ENCODE data around the gene SNRNP70. TPM values are rescaled to one million over a fixed set of nuclear protein-coding genes. Genes with fewer than 3 reads are reported as not detected.

SNRNP70 gene
- total RNA-seq, 2 experiments from 2014 or later = 180 to 190 TPM

GRCh38 chr19:49091391-49092038 lies 6.3 kb downstream of the SNRNP70 start:
- no peaks in the 10 kb centered on the region for H3K9me3 Mint-ChIP-seq
- ChIA-PET CTCF (interaction anchor here (1.6 kb wide), 1 partner anchor 23 kb away, joined by 4 read pairs; the partner anchor contains the start of gene LIN7B), POLR2A (no interaction called here)
- H3K4me3 Mint-ChIP-seq = no peak overlapping the region
- H3K27ac Mint-ChIP-seq = peak overlapping the region; percentile 25
- H3K4me1 Mint-ChIP-seq (ENCODE audit: low read depth) = peaks cover 35% of the 10 kb centered on the region
- intact Hi-C loops (cut with micrococcal nuclease) = no loop called here
- H3K27me3 Mint-ChIP-seq = no peaks in the 10 kb centered on the region
- H3K36me3 Mint-ChIP-seq = peaks cover 46% of the 10 kb centered on the region
- peak; percentile 18 for DNase-seq

- Mint-ChIP-seq H3K27ac (no peak overlapping the region), H3K4me1 (ENCODE audit: low read depth) (peaks cover 27% of the 10 kb centered on the region), H3K4me3 (no peak overlapping the region), H3K9me3 (no peaks in the 10 kb centered on the region), H3K36me3 (peaks cover 42% of the 10 kb centered on the region), H3K27me3 (no peaks in the 10 kb centered on the region)
- POLR2A ChIA-PET = no interaction called here
- CTCF ChIA-PET = interaction anchor here (1.5 to 1.6 kb wide), 2 partner anchors 14 to 22 kb away, joined by 4 read pairs; partner anchors contain the start of gene LIN7B
- no peak for DNase-seq
- intact Hi-C loops (cut with micrococcal nuclease) = no loop called here
Measured at GRCh38 chr19:49092686-49093085, 7.4 kb downstream of the SNRNP70 start.

GRCh38 chr19:49094505-49095482 lies 9.5 kb downstream of the SNRNP70 start:
- H3K27me3 Mint-ChIP-seq = no peaks in the 10 kb centered on the region
- intact Hi-C loops (cut with micrococcal nuclease) = no loop called here
- peaks cover 20% of the 10 kb centered on the region for H3K4me1 Mint-ChIP-seq (ENCODE audit: low read depth)
- POLR2A ChIA-PET = interaction anchor here (1.7 kb wide), 1 partner anchor 11 kb away, joined by 4 read pairs; no protein-coding TSS in a partner anchor
- CTCF ChIA-PET = interaction anchor here (0.9 to 4.5 kb wide), 9 partner anchors 8 to 113 kb away, joined by 3 to 50 read pairs (median 5); partner anchors contain the start of gene LIN7B
- no peak overlapping the region for H3K4me3 Mint-ChIP-seq
- H3K36me3 Mint-ChIP-seq = peaks cover 49% of the 10 kb centered on the region
- no peaks in the 10 kb centered on the region for H3K9me3 Mint-ChIP-seq
- no peak overlapping the region for H3K27ac Mint-ChIP-seq
- no peak for DNase-seq

- H3K27ac Mint-ChIP-seq = no peak overlapping the region
- H3K4me1 Mint-ChIP-seq (ENCODE audit: low read depth) = peaks cover 2% of the 10 kb centered on the region
- peaks cover 44% of the 10 kb centered on the region for H3K36me3 Mint-ChIP-seq
- no peaks in the 10 kb centered on the region for H3K27me3 Mint-ChIP-seq
- peak; percentile 79 for DNase-seq
- H3K9me3 Mint-ChIP-seq = no peaks in the 10 kb centered on the region
- CTCF ChIA-PET = interaction anchor here (0.6 to 4.5 kb wide), 38 partner anchors 8 to 379 kb away, joined by 3 to 65 read pairs (median 5); partner anchors contain the start of genes CGB7, GYS1, LIN7B and PPFIA3
- intact Hi-C loops (cut with micrococcal nuclease) = loop anchor here (1.0 kb wide), 2 partner anchors 49 to 102 kb away; no protein-coding TSS in a partner anchor
- POLR2A ChIA-PET = interaction anchor here (0.5 to 2.4 kb wide), 5 partner anchors 17 to 473 kb away, joined by 3 to 8 read pairs (median 3); partner anchors contain the start of gene LIN7B
- no peak overlapping the region for H3K4me3 Mint-ChIP-seq
Measured at GRCh38 chr19:49097453-49098288, 12.4 kb downstream of the SNRNP70 start.

- intact Hi-C loops (cut with micrococcal nuclease) = no loop called here
- Mint-ChIP-seq H3K27me3 (no peaks in the 10 kb centered on the region), H3K4me3 (no peak overlapping the region), H3K27ac (no peak overlapping the region), H3K4me1 (ENCODE audit: low read depth) (peaks cover 2% of the 10 kb centered on the region), H3K36me3 (peaks cover 42% of the 10 kb centered on the region), H3K9me3 (no peaks in the 10 kb centered on the region)
- DNase-seq = no peak
- POLR2A ChIA-PET = interaction anchor here (2.4 kb wide), 1 partner anchor 16 kb away, joined by 8 read pairs; the partner anchor contains the start of gene LIN7B
- CTCF ChIA-PET = interaction anchor here (1.1 to 4.5 kb wide), 12 partner anchors 7 to 311 kb away, joined by 3 to 65 read pairs (median 12); partner anchors contain the start of gene LIN7B
Measured at GRCh38 chr19:49098795-49099194, 13.5 kb downstream of the SNRNP70 start.

GRCh38 chr19:49101160-49101559 lies 15.9 kb downstream of the SNRNP70 start:
- Mint-ChIP-seq H3K27me3 (no peaks in the 10 kb centered on the region), H3K9me3 (no peaks in the 10 kb centered on the region), H3K4me1 (ENCODE audit: low read depth) (no peaks in the 10 kb centered on the region), H3K4me3 (no peak overlapping the region), H3K27ac (no peak overlapping the region), H3K36me3 (peaks cover 50% of the 10 kb centered on the region)
- CTCF ChIA-PET = interaction anchor here (1.1 to 1.3 kb wide), 2 partner anchors 13 to 45 kb away, joined by 3 to 7 read pairs; partner anchors contain the start of gene LIN7B
- DNase-seq = no peak
- intact Hi-C loops (cut with micrococcal nuclease) = no loop called here
- POLR2A ChIA-PET = no interaction called here

GRCh38 chr19:49102303-49102702 lies 17.1 kb downstream of the SNRNP70 start:
- H3K4me3 Mint-ChIP-seq = no peak overlapping the region
- intact Hi-C loops (cut with micrococcal nuclease) = no loop called here
- no peaks in the 10 kb centered on the region for H3K9me3 Mint-ChIP-seq
- DNase-seq = no peak
- H3K27me3 Mint-ChIP-seq = no peaks in the 10 kb centered on the region
- ChIA-PET POLR2A (interaction anchor here (1.5 kb wide), 1 partner anchor 11 kb away, joined by 3 read pairs; no protein-coding TSS in a partner anchor), CTCF (no interaction called here)
- H3K27ac Mint-ChIP-seq = no peak overlapping the region
- H3K36me3 Mint-ChIP-seq = peaks cover 58% of the 10 kb centered on the region
- H3K4me1 Mint-ChIP-seq (ENCODE audit: low read depth) = no peaks in the 10 kb centered on the region

- H3K4me3 Mint-ChIP-seq = no peak overlapping the region
Measured at GRCh38 chr19:49103331-49104085, 18.3 kb downstream of the SNRNP70 start.

GRCh38 chr19:49104229-49104864 lies 19.1 kb downstream of the SNRNP70 start:
- CTCF ChIA-PET = interaction anchor here (1.6 to 3.7 kb wide), 2 partner anchors 12 to 111 kb away, joined by 6 to 48 read pairs; partner anchors contain the start of genes GYS1, LIN7B and RUVBL2
- Mint-ChIP-seq H3K36me3 (peaks cover 56% of the 10 kb centered on the region), H3K4me1 (ENCODE audit: low read depth) (no peaks in the 10 kb centered on the region), H3K9me3 (no peaks in the 10 kb centered on the region), H3K27ac (no peak overlapping the region), H3K4me3 (no peak overlapping the region), H3K27me3 (no peaks in the 10 kb centered on the region)
- no peak for DNase-seq
- intact Hi-C loops (cut with micrococcal nuclease) = no loop called here
- POLR2A ChIA-PET = no interaction called here

More at GRCh38 chr19:49103331-49104085, 18.3 kb downstream of the SNRNP70 start:
- POLR2A ChIA-PET = no interaction called here
- Mint-ChIP-seq H3K27ac (no peak overlapping the region), H3K27me3 (no peaks in the 10 kb centered on the region), H3K9me3 (no peaks in the 10 kb centered on the region), H3K36me3 (peaks cover 55% of the 10 kb centered on the region), H3K4me1 (ENCODE audit: low read depth) (no peaks in the 10 kb centered on the region)
- DNase-seq = no peak
- intact Hi-C loops (cut with micrococcal nuclease) = no loop called here
- CTCF ChIA-PET = interaction anchor here (3.7 kb wide), 1 partner anchor 13 kb away, joined by 48 read pairs; the partner anchor contains the start of gene LIN7B

- CTCF ChIA-PET = interaction anchor here (0.6 to 3.7 kb wide), 17 partner anchors 9 to 102 kb away, joined by 3 to 50 read pairs (median 4); partner anchors contain the start of gene LIN7B
- no peaks in the 10 kb centered on the region for H3K9me3 Mint-ChIP-seq
- DNase-seq = peak; percentile 74
- H3K4me3 Mint-ChIP-seq = no peak overlapping the region
- no peaks in the 10 kb centered on the region for H3K4me1 Mint-ChIP-seq (ENCODE audit: low read depth)
- POLR2A ChIA-PET = interaction anchor here (0.8 to 1.6 kb wide), 2 partner anchors 11 to 21 kb away, joined by 3 to 4 read pairs; no protein-coding TSS in a partner anchor
- H3K27ac Mint-ChIP-seq = no peak overlapping the region
- intact Hi-C loops (cut with micrococcal nuclease) = no loop called here
- no peaks in the 10 kb centered on the region for H3K27me3 Mint-ChIP-seq
- peaks cover 42% of the 10 kb centered on the region for H3K36me3 Mint-ChIP-seq
Measured at GRCh38 chr19:49106648-49107135, 21.4 kb downstream of the SNRNP70 start.
